ENCODE measurements around the gene KCNJ1. TPM values are rescaled to one million over a fixed set of nuclear protein-coding genes. Genes with fewer than 3 reads are reported as not detected.

KCNJ1 gene
- total and polyA plus RNA-seq, 2 donors (not counting 3 experiments of a cell fraction or from before 2014, with no cell fraction given): not detected

DNA sequence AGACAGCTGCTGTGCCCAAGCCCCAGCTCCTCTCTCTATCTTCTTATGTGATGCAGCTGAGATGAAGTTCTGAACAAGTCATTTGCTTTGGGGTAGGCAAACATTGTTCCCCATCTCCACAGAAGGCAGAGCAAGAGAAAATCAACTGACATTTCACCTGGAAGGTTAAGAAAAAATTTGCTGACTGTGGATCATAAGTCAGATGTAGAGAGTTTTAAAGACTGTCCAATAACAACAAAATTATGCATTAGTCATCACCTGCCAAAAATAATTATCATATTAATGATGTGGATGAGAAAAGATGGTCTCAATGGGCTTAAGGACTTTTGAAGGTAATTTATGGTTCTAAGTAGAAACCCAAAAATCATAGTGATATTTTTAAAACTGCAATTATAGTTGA, 59.2 kb downstream of the KCNJ1 start:
- ChIA-PET CTCF (interaction anchor here (1.1 to 2.1 kb wide), 4 partner anchors 16 to 53 kb away, joined by 3 to 6 read pairs (median 5); no protein-coding TSS in a partner anchor), POLR2A (no interaction called here)
- dilution Hi-C loops (cut with MboI; ENCODE audit: extremely low pct_ligation_motif_present, low sequenced_read_pairs) (no loop called here), intact Hi-C loops (cut with micrococcal nuclease) (no loop called here)
- H3K27me3 ChIP-seq (ENCODE audit: control insufficient read depth in 2 of 2, insufficient read depth in 2 of 2, low read length in 2 of 2): no peaks in the 10 kb centered on the region
- no peak overlapping the region for H3K4me3 ChIP-seq (replicated peaks in 1 of 3; ENCODE audit: insufficient read depth in 1 of 3, low read depth in 1 of 3, low read length in 3 of 3)
- no peaks in the 10 kb centered on the region for H3K9me3 ChIP-seq (replicated peaks; ENCODE audit: control insufficient read depth, insufficient read depth, low read length)
- no peaks in the 10 kb centered on the region for H3K4me1 ChIP-seq (ENCODE audit: control insufficient read depth, extremely low read depth, insufficient read depth, low read length)
- no peaks in the 10 kb centered on the region for H4K20me1 ChIP-seq (replicated peaks; ENCODE audit: control insufficient read depth, extremely low read depth, insufficient read depth, low read length)
- FAIRE-seq: no peak
- BruUV-seq (replicated peaks): no TSS peak
- no peak for TF ChIP-seq FOS (IDR thresholded peaks at IDR 0.05; ENCODE audit: borderline replicate concordance, insufficient read depth, low read length)
- no peak for TF ChIP-seq POLR2AphosphoS5 (IDR thresholded peaks at IDR 0.05; ENCODE audit: insufficient read depth, low read depth, low read length)
- no peak for TF ChIP-seq POLR2A (IDR thresholded peaks at IDR 0.05; ENCODE audit: low read depth, low read length)
- TF ChIP-seq EZH2 (IDR thresholded peaks at IDR 0.05; ENCODE audit: borderline replicate concordance, low read depth, low read length, severe bottlenecking): no peak
- TF ChIP-seq, protein P1, sequence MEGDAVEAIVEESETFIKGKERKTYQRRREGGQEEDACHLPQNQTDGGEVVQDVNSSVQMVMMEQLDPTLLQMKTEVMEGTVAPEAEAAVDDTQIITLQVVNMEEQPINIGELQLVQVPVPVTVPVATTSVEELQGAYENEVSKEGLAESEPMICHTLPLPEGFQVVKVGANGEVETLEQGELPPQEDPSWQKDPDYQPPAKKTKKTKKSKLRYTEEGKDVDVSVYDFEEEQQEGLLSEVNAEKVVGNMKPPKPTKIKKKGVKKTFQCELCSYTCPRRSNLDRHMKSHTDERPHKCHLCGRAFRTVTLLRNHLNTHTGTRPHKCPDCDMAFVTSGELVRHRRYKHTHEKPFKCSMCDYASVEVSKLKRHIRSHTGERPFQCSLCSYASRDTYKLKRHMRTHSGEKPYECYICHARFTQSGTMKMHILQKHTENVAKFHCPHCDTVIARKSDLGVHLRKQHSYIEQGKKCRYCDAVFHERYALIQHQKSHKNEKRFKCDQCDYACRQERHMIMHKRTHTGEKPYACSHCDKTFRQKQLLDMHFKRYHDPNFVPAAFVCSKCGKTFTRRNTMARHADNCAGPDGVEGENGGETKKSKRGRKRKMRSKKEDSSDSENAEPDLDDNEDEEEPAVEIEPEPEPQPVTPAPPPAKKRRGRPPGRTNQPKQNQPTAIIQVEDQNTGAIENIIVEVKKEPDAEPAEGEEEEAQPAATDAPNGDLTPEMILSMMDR (IDR thresholded peaks at IDR 0.05; ENCODE audit: extremely low read depth in 1 of 2, insufficient read depth in 1 of 2, low read depth in 1 of 2, low read length in 2 of 2): no peak
- no peak for TF ChIP-seq JUN (IDR thresholded peaks at IDR 0.05; ENCODE audit: borderline replicate concordance, insufficient read depth, insufficient read length, low read depth)
- no peak for TF ChIP-seq MAX (IDR thresholded peaks at IDR 0.05; ENCODE audit: insufficient read depth, insufficient read length)
- no peak for TF ChIP-seq GATA2 (IDR thresholded peaks at IDR 0.05; ENCODE audit: insufficient read depth, insufficient read length, low read depth, low read length)
- TF ChIP-seq MYC (IDR thresholded peaks at IDR 0.05; ENCODE audit: low read depth, low read length): no peak
- H3K79me2 ChIP-seq (ENCODE audit: control insufficient read depth, insufficient read depth, low read length): peaks cover 2% of the 10 kb centered on the region
- H2AFZ ChIP-seq (ENCODE audit: low read depth, low read length): no peak overlapping the region
- H3K4me2 ChIP-seq (ENCODE audit: insufficient read depth, low read length): no peak overlapping the region
- H3K27ac ChIP-seq (ENCODE audit: insufficient read depth, low read depth, low read length): no peak overlapping the region
- DNase-seq (ENCODE audit: low read depth, low spot score): no peak
- H3K9me1 ChIP-seq (replicated peaks; ENCODE audit: control insufficient read depth, extremely low read depth, insufficient read depth, low read length): no peaks in the 10 kb centered on the region
- peaks cover 37 to 55% of the 10 kb centered on the region in 2 experiments for H3K36me3 ChIP-seq (ENCODE audit: control insufficient read depth in 2 of 2, extremely low read depth in 1 of 2, insufficient read depth in 2 of 2, low read length in 2 of 2)
- H3K9ac ChIP-seq (replicated peaks; ENCODE audit: extremely low read depth, insufficient read depth, low read length): no peak overlapping the region
